Measurements from ENCODE around the gene RAN.
"Not testable (repeated sequence)": the region's sequence is repeated elsewhere in the genome, so short reads cannot be mapped to it uniquely, and the experiment has no call there.

Gene RAN

GRCh38 chr12:130871286-130872178 lies at the start of gene RAN:
RAN (plus strand) TSS chr12:130872066; CDS start chr12:130872594, 528 bp downstream.
- peak; percentile 96 for DNase-seq (ENCODE audit: low spot score)

- no peak for DNase-seq (ENCODE audit: low spot score)
Measured at GRCh38 chr12:130825771-130826150, 46.1 kb upstream of the RAN start.

- peak; percentile 85 for DNase-seq (ENCODE audit: low spot score)
Measured at GRCh38 chr12:130826151-130826801, 45.6 kb upstream of the RAN start.

- no peak for DNase-seq (ENCODE audit: low spot score)
Measured at GRCh38 chr12:130827432-130827831, 44.4 kb upstream of the RAN start.

GRCh38 chr12:130828895-130829294 lies 43.0 kb upstream of the RAN start:
- DNase-seq (ENCODE audit: low spot score): no peak

GRCh38 chr12:130829391-130830245 lies 42.2 kb upstream of the RAN start:
- DNase-seq (ENCODE audit: low spot score): no peak

- DNase-seq (ENCODE audit: low spot score): no peak
Measured at GRCh38 chr12:130830246-130830551, 41.7 kb upstream of the RAN start.

- no peak for DNase-seq (ENCODE audit: low spot score)
Measured at GRCh38 chr12:130831246-130831645, 40.6 kb upstream of the RAN start.

- DNase-seq (ENCODE audit: low spot score): no peak
Measured at GRCh38 chr12:130831876-130832405, 39.9 kb upstream of the RAN start.

- DNase-seq (ENCODE audit: low spot score): no peak
Measured at GRCh38 chr12:130832561-130833209, 39.2 kb upstream of the RAN start.

GRCh38 chr12:130835011-130835410 lies 36.9 kb upstream of the RAN start:
- DNase-seq (ENCODE audit: low spot score): no peak

GRCh38 chr12:130835436-130835835 lies 36.4 kb upstream of the RAN start:
- DNase-seq (ENCODE audit: low spot score): no peak

- no peak for DNase-seq (ENCODE audit: low spot score)
Measured at GRCh38 chr12:130838284-130838950, 33.4 kb upstream of the RAN start.

GRCh38 chr12:130838951-130839769 lies 32.7 kb upstream of the RAN start, which contains the start of gene STX2:
STX2 (minus strand) TSS chr12:130839250; CDS start chr12:130839099, 151 bp downstream.
- peak; percentile 97 for DNase-seq (ENCODE audit: low spot score)

GRCh38 chr12:130839770-130840404 lies 32.0 kb upstream of the RAN start:
- no peak for DNase-seq (ENCODE audit: low spot score)

- no peak for DNase-seq (ENCODE audit: low spot score)
Measured at GRCh38 chr12:130846369-130846768, 25.5 kb upstream of the RAN start.

- no peak for DNase-seq (ENCODE audit: low spot score)
Measured at GRCh38 chr12:130847112-130847511, 24.8 kb upstream of the RAN start.

- not testable (repeated sequence) for DNase-seq (ENCODE audit: low spot score)
Measured at GRCh38 chr12:130848105-130848504, 23.8 kb upstream of the RAN start.

GRCh38 chr12:130848785-130849305 lies 23.0 kb upstream of the RAN start:
- DNase-seq (ENCODE audit: low spot score): not testable (repeated sequence)
